Frontal cortex (tissue), 4 donors: ENCODE measurements around the gene ZBTB42. TPM values are rescaled to one million over a fixed set of nuclear protein-coding genes. Genes with fewer than 3 reads are reported as not detected.

ENCODE experiments used
- DNase-seq, 2 donors: peaks; one replicate each; pipeline ENCODE4 v3.0.0; 2012; ENCODE audit warnings: low spot score in 2 of 2
- FAIRE-seq: peaks from 2 replicates; lab custom pipeline; 2012; peaks lifted over from hg19 to GRCh38; lab: Jason Lieb, UNC
- total RNA-seq: library from RNA; depleted of rRNA; stranded (reverse); fragments of >200 nt; gene quantifications from one replicate; pipeline ENCODE4 v1.2.3, GENCODE V29; 2014
- donor health status: control.
- donor health status: control.
- donor health status: control.

ZBTB42 gene
- 0.41 TPM for total RNA-seq

DNA sequence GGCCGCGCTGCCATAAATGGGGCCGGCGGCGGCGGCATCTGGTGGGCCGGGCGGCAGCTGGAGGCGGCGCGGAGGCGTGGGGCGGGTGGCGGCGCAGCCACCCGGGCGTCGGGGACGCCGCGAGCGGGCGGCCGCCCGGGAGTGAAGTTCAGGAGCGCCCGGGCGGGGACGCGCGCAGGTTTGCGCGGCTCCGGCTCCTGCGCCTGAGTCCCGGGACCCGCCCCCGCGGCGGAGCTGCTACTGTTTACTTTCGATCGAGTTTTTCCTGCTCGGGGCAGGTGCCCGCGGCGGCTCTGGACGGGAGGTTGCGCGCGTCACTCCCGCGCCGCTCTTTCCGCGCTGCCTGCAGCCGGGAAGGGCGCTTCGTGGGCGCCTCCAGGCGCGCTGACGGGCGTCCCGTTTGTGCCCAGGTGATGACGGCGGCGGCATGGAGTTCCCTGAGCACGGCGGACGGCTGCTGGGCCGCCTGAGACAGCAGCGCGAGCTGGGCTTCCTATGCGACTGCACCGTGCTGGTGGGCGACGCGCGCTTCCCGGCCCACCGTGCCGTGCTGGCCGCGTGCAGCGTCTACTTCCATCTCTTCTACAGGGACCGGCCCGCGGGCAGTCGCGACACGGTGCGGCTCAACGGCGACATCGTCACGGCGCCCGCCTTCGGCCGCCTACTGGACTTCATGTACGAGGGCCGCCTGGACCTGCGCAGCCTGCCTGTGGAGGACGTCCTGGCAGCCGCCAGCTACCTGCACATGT is at the start of gene ZBTB42:
Gene ZBTB42 (plus strand): TSS at position 331 of the 749 bp plus-strand sequence. CDS start 97 bp downstream, at position 428.
- FAIRE-seq, result no peak
- peak in 1 of 2 donors; percentile 83 for DNase-seq

DNA sequence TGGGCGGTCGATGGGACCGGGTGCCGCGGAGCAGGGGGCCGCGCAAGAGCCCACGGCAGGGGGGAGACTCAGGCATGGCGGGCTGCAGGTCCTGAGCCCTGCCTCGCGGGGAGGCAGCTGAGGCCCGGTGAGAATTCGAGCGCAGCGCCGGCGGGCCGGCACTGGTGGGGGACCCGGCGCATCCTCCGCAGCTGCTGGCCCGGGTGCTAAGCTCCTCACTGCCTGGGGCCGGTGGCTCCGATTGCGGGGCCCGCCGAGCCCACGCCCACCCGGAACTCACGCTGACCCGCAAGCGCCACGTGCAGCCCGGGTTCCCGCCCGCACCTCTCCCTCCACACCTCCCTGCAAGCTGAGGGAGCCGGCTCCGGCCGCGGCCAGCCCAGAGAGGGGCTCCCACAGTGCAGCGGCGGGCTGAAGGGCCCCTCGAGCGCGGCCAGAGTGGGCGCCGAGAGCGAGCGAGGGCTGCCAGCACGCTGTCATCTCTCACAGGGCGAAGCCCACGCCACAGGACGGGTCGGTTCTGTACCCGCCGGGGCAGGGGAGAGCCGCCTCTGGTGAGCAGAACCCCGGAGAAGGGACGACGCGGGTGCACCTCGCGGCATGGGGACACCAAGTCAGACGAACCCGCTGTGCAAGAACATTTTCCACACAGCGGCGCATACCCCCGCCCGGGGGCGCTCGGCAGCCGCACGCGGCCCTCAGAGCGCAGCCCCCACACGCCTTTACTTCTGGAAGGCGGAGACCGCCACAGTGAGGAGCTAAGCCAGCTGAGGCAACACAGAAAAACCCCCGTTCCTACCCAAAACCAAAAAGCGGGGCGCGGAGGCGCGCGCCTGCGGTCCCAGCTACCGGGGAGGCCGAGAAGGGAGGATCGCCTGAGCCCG is 49.1 kb upstream of the ZBTB42 start:
- FAIRE-seq (no peak), DNase-seq (no peak)

DNA sequence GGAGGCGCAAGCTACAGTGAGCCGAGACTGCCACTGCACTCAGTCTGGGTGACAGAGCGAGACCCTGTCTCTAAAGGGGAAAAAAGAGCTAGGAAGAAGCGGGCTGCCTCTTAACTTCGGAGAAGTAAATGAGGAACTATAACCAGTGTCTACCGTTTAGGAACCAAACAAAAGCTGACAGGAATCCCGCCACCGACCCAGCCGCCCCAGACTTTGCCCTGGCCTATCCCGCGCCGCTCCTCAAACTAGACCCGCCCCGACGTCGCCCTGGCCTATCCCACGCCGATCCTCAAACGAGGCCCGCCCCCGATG is 48.5 kb upstream of the ZBTB42 start:
- no peak for FAIRE-seq
- DNase-seq, result peak; percentile 96 to 98

- peak; percentile 100 for DNase-seq
- FAIRE-seq, result peak; percentile 53
These were observed 48.0 kb upstream of the ZBTB42 start, which contains the start of gene SIVA1 for GRCh38 chr14:104752735-104753527. SIVA1 (plus strand) TSS chr14:104753147; CDS start chr14:104753202, 55 bp downstream.

DNA sequence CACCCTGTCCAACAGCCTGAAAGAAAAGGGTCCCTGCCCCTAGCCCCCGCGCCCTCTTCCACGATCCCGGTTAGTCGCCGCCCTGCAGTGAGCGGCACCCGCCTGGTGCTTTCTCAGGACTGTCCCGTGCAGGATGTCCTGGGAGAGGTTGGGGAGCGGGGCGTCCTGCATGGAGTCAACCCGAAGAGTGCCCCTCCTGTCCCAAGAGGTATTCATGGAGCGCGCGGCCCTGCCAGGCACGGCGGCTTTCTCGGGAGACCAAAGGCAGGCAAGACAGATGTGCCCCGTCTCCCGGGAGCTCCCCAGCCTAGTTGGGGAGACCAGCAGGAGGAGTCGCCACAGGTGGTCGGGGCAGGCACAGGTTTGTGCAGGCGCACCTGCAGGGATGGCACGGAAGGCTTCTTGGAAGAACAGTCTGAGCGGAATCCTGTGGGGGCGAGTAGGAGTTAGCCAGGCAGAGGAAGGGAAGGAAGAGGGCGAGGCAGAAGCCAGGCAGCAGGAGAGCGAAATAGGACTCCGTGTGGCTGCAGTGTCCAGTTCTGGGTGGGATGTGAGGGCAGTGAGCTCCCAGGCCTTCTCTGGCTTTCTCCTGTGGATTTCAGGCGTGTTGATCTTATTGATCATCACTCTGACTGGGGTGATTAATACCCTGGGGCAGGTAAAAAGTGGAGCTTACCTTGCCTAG is 47.2 kb upstream of the ZBTB42 start:
- DNase-seq (no peak), FAIRE-seq (no peak)

GRCh38 chr14:104754213-104754851 is 46.6 kb upstream of the ZBTB42 start:
- no peak for FAIRE-seq

DNA sequence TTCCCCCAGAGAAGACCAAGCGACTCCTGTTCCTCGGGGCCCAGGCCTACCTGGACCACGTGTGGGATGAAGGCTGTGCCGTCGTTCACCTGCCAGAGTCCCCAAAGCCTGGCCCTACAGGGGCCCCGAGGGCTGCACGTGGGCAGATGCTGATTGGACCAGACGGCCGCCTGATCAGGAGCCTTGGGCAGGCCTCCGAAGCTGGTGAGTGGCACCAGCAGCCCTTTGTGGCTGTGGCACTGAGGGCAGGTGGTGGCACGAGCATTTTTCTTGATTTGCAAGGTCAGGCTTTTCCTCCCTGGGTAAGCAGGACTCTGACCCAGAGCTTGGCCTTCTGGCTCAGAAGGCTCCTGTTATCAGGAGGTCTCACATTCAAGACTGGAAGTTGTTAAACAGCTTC is 45.3 kb upstream of the ZBTB42 start:
- DNase-seq (no peak), FAIRE-seq (no peak)

More at GRCh38 chr14:104754213-104754851, 46.6 kb upstream of the ZBTB42 start:
- DNase-seq, result no peak

DNA sequence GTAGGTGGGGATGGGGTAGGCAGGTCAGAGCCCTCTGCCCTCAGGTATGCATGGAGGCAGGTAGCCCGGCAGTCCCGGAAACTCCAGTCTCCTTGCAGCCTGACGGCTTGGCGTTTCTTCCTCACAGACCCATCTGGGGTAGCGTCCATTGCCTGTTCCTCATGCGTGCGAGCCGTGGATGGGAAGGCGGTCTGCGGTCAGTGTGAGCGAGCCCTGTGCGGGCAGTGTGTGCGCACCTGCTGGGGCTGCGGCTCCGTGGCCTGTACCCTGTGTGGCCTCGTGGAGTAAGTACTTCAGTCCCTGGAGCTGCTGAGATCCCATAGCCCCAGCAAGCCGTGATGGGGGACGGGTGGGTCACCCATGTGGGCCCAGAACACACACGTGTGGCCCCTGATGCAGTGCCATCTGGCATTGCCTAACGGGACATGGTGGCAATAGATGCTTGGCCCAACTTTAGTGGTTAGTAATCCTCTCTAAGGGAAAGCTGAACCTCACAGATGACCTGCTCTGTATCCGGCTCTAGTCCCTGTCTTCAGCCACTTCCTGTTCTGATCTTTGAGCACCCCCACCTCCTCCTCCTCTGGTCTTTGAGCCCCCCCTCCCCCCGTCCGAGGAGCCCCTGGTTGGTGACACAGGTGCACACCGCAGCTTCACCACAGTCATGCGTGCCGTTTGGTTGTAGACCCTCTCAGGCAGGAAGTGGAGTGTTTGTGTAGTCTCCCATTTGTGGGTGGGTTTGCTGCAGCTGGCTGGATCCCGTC is 44.2 kb upstream of the ZBTB42 start:
- FAIRE-seq (no peak), DNase-seq (no peak)

DNA sequence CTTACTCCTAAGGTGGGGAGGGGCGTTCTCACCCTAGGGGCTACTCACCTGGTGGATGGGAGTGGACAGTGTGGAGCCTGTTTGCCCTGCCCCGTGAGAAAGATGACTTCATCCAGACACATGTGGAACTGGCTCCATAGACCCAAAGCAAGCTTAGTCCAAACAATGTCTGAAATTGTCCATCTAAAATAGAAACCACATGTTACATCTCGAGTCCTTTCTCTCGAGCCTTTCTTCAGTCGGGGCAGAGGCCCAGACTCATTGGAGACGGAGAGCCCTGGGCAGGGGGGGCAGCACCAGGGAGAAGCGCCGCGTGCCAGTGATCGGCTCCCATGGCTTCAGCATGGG is 43.7 kb upstream of the ZBTB42 start:
- FAIRE-seq, result no peak
- DNase-seq, result no peak

- DNase-seq (no peak), FAIRE-seq (no peak)
These were observed 43.1 kb upstream of the ZBTB42 start for GRCh38 chr14:104757681-104758392.

DNA sequence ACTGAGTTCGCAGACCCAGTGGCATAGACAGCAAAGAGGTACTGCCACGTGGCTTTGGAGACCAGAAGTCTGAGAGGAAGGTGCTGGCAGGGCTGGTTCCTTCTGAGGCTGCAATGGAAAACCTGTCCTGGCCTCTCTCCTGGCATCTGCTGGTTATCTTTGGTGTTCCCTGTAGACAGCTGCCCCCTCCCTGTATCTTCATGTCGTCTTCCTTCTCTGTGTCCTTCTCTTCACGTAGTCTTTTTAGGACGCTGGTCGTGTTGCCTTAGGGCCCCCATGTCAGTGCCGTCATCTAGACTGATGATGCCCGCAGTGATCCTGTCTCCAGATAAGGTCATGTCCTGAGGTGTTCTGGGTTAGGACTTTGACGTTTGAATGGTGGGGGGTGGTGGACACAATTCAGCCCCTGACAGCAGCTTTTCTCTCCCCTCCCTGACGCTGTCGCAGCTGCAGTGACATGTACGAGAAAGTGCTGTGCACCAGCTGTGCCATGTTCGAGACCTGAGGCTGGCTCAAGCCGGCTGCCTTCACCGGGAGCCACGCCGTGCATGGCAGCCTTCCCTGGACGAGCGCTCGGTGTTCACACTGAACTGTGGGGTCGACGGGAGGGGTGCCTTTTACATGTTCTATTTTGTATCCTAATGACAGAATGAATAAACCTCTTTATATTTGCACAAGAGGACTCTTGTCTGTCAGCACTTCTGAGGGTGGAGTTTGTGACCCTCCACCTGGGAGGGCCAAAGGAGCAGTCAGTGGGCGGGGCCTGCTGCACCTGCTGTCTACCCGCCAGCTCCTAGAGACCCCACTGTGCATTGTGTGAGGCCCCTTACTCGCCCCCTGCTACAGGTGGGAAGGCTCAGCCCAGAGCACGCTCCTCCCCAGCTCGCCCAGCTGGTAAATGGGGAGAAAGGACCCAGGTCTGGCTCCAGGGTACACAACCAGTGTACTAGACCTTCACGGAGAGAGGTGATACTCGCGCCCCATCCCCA is 41.6 kb upstream of the ZBTB42 start:
- FAIRE-seq (no peak), DNase-seq (no peak)

DNA sequence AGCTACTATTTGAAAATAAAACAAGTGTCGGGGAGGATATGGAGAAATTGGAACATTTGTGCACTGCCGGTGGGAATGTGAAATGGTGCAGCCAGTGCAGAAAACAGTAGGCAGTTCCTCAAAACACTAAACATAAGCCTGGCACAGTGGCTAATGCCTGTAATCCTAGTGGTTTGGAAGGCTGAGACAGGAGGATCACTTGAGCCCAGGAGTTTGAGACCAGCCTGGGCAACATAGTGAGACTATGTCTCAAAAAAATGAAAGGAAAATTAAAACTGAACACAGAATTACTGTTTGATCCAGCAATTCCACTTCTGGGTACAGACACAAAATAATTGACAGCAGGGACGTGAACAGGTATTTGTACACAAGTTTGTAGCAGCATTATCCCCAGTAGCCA is 35.4 kb upstream of the ZBTB42 start:
- DNase-seq, result no peak
- no peak for FAIRE-seq

DNA sequence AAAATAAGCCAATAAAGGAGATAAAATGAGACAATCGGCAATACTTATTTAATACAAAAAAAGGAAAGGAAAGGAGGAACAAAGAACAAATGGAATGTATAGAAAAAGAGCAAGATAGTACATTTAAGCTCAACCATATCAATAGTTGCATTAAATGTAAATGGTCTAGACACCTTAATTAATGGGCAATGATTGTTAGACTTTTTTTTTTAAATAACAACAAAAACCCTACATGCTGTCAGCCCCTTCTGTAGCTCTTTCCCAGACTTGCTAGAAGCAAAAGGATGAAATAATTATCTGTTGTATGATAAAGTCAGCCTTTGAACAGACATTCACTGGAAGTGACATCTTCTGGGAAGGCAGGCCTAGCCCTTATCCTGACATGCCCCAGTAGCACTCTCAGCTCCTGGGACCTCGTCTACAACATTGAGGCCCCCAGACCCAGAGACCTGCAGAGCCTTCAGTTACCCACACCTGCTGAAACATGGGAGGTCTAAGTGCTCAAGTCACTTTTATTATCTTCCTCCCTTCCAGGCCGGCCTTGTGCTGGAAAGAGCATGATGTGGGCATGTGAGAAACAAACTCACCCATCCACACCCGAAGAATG is 34.5 kb upstream of the ZBTB42 start:
- DNase-seq (no peak), FAIRE-seq (no peak)

- DNase-seq (no peak), FAIRE-seq (no peak)
These were observed 33.9 kb upstream of the ZBTB42 start for GRCh38 chr14:104766863-104767633.

DNA sequence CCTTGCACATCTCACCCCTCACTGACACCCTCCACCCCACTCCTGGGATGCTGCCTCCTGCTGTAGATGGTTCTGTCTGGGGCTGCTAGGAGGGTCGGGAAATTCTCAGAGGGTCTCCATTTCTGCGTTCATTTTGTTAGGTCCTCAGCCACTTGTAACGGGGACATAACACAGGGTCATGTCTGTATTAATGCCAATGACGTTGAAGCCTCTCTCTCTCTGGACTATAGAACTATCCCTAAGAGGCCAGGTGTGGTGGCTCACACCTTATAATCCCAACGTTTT is 33.3 kb upstream of the ZBTB42 start:
- no peak for FAIRE-seq

More for the DNA sequence above, 33.3 kb upstream of the ZBTB42 start:
- DNase-seq, result no peak
